ENCODE data around the gene NOP9.

- TF ChIP-seq CTCF (IDR thresholded peaks at IDR 0.05) (no peak), POLR2A (IDR thresholded peaks at IDR 0.05) (no peak), EP300 (IDR thresholded peaks at IDR 0.05) (no peak)
These were observed 56.6 kb downstream of the NOP9 start for GRCh38 chr14:24356208-24356607.
